Keratinocyte (primary cell): Measurements from ENCODE around the gene ZNF534.
"Not testable (repeated sequence)": the region's sequence is repeated elsewhere in the genome, so short reads cannot be mapped to it uniquely, and the experiment has no call there.

Experiments used
- CTCF ChIP-seq, 3 experiments: IDR thresholded peaks in 1 of 3; conservative IDR thresholded peaks in 1 of 3; optimal IDR thresholded peaks in 1 of 3; 2 replicates in 2 of 3; 3 replicates in 1 of 3; pipeline versions ENCODE3 to v1.5.1; 2011; ENCODE audit warnings: low read length in 3 of 3, mild to moderate bottlenecking in 3 of 3, moderate library complexity in 2 of 3, control low read depth in 1 of 3, inconsistent platforms in 1 of 3; ENCODE audit not compliant: insufficient read depth in 2 of 3; ENCODE audit errors: extremely low read depth in 1 of 3
- EZH2 ChIP-seq: IDR thresholded peaks from one replicate; pipeline ENCODE4 v1.6.1; 2012; ENCODE audit warnings: inconsistent platforms, mild to moderate bottlenecking, low read length, moderate library complexity

- not testable (repeated sequence) for TF ChIP-seq CTCF (optimal IDR thresholded peaks at IDR 0.05 in 1 of 3, IDR thresholded peaks at IDR 0.05 in 1 of 3, conservative IDR thresholded peaks at IDR 0.05 in 1 of 3; ENCODE audit: extremely low read depth in 1 of 3, insufficient read depth in 2 of 3, low read length in 3 of 3); EZH2
Observed at GRCh38 chr19:52485064-52485463, 56.1 kb downstream of the ZNF534 start.
